KG1 (cell line): Measurements from ENCODE around the gene ZC3H14.
A peak's percentile ranks its signal among the peaks of the same experiment; 100 is the strongest.

ENCODE experiments used
- DNase-seq: peaks from one replicate; lab custom pipeline; 2025; lab: John Stamatoyannopoulos, UW

ZC3H14 gene

DNA sequence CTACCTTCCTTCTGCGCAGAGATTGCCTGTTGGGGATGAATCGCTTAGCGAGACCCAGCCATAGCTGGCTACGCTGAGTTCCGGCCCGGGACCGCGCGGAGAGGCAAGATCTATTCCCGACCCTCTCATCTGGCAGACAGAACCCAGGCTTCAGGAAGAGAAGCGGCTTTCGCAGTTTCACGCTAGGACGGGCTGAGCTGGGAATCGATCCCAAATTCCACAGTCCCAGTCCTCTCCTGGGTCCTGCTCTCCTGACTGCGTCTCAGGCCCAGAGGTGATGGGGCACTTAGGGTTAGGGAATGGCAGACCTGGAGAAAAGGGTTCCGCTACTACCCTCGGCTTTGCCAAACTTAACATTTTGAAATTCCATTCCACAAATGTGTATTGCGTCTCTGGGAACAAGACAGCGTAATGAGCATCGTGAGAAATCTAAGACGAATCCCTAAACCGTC lies 10.8 kb upstream of the ZC3H14 start:
- DNase-seq = no peak

DNA sequence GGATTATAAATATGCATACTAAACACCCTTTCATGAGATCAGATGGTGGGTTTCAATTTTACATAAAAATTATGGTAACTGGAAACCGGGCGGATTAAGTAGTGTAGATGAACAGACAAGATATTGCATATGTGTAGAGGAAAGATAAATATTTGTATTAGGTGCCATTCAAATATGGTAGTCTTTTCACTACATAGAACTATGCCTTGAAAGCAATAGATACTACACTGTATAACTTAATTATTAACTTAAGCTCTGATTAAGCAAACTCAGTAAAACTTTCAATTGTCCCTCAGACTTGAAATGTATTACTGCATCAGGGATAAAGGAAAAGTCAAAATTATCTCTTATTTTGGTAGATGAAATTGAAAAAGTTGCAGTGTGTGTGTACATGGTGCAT lies 10.0 kb upstream of the ZC3H14 start:
- no peak for DNase-seq

DNA sequence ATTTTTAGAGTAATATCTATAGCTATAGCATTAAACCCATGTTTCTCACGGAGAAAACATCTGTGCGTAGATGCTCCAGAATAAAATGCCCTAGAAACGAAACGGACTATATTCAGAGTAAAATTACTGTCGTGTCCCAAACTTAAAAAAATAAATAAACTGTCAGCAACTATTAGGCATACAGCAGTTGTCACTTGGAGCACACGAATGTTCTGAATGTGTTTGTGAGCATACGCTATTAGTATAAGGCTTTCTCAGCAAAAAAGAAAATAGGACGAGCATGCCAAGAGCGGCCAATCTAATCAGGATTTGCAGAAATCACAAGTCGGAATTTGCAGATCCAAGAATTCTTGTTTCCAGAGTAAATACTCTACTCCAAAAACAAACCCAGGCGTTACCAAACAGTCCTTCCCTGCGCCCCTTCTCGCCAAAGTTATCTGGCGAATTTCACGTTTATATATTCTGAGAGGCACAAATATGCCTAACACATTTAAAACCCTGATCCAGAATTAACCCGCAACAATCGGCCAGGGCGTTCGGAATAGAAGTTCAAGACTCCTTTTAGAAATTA lies 8.9 kb upstream of the ZC3H14 start:
- DNase-seq = peak; percentile 8

DNA sequence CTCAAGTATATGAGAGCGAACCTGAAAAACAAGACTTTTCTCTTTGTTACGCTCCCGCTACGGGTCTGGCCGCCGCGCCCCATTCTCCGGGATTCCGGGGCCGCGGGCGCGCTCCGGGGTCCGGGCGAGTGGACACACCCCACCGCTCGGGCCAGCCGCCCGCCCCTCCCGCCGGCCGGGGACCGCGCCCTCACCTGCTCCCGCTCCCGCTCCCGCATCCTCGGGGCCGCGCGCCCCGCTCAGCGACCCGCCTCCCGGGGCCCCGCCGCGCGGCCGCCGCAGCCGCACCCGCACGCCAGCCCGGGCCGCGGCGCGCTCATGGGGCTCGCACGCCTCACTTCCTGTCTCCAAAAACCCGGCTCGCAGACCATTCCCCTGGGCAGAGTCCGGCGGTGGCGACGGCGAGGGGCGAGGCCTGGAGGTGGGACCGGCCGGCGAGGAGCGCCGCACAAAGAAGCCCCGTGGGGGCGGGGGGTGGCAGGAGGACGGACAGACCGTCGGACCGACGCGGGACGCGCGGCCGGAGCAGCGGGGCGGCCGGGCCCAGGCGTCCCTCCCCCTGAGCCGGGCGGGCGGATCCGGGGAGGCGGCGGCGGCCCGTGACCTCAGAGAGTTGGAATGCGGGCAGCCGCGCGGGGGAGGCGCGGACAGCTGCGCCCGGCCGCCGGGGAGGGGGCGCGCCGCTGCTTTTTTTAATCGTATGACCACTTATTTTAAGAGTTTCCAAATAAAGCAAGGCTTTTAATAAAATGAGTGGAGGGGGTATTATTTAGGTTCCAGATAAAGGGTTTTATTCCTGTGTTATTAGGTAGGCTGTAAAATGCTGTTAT lies 8.2 kb upstream of the ZC3H14 start, which contains the start of gene PTPN21:
PTPN21 (minus strand) TSS at position 551 of the 830 bp plus-strand sequence. CDS start 4,590 bp downstream, outside the sequence.
- DNase-seq = no peak

DNA sequence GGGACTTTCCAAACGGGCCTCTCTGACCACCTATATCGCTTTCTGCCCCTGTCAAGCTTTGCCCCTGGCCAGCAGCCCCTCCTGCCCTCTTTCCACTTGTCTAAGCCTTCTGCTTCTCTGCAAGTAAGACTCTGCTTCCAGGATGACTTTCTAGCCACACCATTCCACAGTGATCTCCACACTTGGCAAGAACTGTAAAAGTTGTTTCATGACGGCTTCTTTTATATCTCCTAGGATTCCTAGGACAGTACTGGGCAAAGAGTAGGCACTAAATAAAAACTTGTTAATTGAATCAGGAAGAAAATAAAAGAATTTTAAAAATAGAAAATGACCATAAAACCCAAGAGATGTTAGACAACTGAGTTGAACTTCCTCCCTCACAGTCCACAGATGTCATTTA lies 6.3 kb upstream of the ZC3H14 start:
- DNase-seq = no peak

DNA sequence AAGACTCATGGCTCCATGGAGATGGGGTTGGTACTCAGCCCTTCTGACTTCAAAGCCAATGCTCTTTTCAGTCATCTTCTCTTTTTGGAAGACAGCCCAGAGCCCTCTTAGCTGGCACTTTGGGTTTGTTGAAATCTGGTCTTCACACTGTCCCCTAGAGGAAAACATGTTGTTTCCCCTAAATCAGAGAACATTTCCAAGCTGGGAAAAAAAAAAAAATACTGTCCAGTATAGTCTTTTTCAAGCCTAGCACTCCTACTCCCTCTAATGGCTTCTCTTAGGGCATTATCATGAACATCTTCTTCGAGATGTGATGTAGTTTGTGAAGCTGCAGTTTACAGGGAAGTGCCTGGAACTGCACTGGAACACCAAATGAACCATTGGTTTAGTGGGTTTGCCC lies 3.0 kb upstream of the ZC3H14 start:
- no peak for DNase-seq

GRCh38 chr14:88562532-88562830 lies 356 bp upstream of the ZC3H14 start:
- DNase-seq = no peak

DNA sequence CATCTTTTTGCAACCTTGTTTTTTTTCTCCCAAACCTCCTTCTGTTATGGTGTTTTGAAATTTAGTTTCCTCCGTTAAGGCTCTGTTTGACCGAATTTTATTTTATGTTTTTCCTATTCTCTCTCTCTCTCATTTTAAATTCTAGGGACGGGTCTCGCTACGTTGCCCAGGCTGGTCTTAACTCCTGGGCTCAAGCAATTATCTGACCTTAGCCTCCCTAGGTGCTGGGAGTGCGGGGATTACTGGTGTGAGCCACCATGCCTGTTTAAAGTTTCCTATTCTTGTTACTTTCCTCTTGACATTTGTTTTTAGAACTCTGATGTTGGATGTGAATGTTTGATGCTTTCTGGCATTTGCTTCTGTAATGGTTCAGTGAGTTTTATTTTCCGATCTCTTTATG lies 1.0 kb downstream of the ZC3H14 start:
- no peak for DNase-seq

DNA sequence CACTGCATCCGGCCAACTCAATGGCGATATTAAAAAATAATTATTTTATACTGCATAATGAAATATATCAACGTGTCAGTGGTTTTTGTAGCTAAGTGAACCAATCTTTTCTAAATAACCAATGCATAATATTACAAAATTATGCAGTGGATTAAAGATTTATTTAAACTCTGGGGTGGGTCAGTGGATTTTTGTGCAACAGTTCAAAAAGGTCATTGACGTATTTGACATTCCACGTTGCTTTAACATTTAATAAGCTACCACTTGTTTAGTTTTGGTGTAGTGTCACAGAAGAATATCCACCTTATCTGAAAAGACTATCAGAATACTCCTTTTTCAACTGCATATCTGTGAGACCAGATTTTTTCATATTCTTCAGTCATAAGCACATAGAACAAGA lies 2.6 kb downstream of the ZC3H14 start:
- no peak for DNase-seq

- DNase-seq = no peak
Measured at GRCh38 chr14:88568196-88568595, 5.4 kb downstream of the ZC3H14 start.

GRCh38 chr14:88572117-88572516 lies 9.3 kb downstream of the ZC3H14 start:
- no peak for DNase-seq

GRCh38 chr14:88576222-88576621 lies 13.4 kb downstream of the ZC3H14 start:
- no peak for DNase-seq

DNA sequence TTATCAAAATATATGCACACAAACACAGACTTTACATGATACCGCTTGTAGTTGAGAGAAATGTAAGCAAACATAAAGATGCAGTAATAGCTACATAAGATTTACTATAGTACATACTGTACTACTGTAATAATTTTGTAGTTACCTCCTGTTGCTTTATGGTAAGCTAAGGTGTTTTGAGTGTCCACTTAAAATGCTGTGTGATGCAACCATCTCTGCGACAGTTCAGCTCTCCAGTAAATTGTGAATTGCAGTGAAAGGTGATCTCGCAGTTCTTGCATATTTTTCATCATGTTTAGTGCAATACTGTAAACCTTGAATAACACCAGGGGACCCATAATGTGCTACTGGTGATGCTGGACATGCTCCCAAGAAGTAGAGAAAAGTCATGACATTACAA lies 21.6 kb downstream of the ZC3H14 start:
- DNase-seq = no peak

DNA sequence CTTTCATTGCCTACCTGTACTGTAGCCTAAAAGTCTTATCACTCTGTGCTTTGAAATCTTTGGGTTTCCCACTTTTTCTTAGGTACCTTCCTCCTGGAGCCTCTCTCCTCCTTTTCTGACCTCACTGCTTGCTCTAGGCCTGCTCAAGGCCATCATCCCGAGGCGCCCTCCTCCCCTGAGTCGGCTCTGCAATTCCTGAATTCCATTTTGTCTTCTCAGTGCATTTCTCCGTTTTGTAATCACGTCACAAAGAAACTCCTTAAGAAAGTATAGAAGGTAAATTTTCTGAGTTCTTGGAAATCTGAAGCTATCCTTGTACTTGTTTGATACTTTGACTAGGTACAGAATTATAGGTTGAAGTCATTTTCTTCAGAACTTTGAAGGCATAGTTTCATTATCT lies 25.2 kb downstream of the ZC3H14 start:
- no peak for DNase-seq

DNA sequence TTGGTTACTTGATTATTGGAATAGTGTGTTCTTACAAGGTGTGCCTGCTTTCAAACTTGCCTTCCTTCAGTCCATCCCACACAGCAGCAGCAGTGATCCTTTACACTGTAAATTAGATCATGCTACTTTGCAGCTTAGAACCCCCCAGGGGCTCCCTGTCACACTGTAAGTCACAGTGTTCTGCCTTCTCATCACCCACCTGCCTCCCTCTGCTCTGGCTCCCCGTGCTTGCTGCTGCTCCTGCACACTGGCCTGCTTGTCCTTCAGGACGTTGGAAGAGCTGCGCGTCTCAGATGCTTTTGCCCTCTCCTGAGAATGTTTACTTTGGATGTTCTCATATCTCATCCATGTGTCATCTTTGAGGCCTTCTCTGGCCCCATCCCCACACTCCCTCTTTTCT lies 27.3 kb downstream of the ZC3H14 start:
- no peak for DNase-seq

DNA sequence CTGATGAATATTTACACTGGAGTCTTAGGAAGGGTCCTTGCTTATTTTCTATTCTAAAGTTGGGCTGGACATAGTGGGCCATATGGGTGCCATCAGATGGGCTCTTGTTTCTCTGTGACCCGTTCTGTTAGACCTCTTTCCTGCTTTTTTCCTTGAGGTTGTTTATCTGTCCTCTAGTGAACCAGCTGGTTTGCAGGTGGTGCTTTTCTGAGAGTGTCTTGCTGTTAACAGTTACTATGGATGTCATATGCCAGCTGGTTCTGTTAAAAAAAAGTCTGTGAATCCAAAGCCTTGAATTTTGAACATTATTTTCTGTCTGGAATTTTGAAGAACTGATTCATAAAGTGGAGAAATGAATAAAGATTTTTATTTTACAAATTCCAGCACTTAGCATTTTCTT lies 29.2 kb downstream of the ZC3H14 start:
- no peak for DNase-seq

GRCh38 chr14:88597038-88597437 lies 34.2 kb downstream of the ZC3H14 start:
- no peak for DNase-seq

DNA sequence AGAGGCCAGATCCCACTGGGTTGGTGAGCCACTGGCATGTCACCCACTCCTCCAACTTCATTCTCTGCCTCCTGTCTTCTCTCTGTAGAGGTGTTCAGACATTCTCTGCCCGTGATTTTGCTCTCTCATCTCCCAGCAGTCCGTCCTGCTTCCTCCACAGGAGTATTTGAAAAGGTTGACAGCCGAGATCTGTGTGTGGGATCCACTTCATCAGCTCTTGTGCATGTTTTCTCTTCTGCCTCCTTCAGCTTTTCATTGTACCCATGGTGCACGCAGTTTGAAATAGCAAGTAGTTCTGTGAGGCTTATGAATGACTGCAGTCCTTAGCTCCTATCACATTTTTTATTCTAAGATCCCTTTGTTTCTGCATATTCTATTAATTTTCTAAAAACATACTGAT lies 34.8 kb downstream of the ZC3H14 start:
- DNase-seq = no peak

- DNase-seq = no peak
Measured at GRCh38 chr14:88598097-88598675, 35.3 kb downstream of the ZC3H14 start.

- DNase-seq = no peak
Measured at GRCh38 chr14:88599326-88599725, 36.5 kb downstream of the ZC3H14 start.

DNA sequence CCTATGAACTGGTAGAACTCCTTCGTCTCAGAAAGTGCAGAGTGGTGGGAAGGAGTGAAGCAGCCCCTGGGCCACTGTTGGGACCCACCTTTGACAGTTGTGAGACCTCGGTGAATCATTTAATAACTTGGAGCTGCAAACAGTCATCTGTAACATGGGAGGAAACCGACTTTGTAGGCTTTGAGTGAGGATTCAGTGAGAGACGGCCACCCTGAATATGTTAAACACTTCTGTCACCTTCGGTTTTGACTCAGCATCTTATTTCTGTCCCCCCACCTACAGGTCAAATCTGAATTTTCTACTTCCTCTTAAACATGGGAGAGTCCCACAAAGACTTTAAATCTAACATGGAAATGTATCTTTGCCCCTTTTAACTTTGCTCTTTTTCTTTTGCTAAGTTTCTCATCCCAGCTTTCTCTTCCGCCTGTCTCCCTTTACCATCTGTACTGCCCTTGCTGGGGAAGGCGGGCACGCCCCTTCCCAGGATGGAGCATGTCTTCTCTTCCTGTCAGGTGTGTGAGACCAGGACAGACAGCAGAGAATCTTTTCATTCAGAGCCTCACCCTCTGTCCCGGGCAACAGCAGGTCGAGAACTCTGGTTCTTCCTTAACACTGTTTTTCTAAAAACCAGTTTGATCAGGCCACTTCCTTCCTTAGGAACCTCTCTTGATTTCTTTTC lies 37.1 kb downstream of the ZC3H14 start:
- DNase-seq = no peak

- DNase-seq = no peak
Measured at GRCh38 chr14:88604212-88604611, 41.4 kb downstream of the ZC3H14 start.

- DNase-seq = no peak
Measured at GRCh38 chr14:88605594-88605993, 42.8 kb downstream of the ZC3H14 start.
